ENCODE measurements around the gene CTXND2. TPM values are rescaled to one million over a fixed set of nuclear protein-coding genes. Genes with fewer than 3 reads are reported as not detected.
"Not testable (repeated sequence)": the region's sequence is repeated elsewhere in the genome, so short reads cannot be mapped to it uniquely, and the experiment has no call there.

Gene CTXND2
- total RNA-seq, 1 donor from 2014 or later = not detected

- Histone ChIP-seq H3K4me3 (ENCODE audit: low read depth, low read length) (no peak overlapping the region), H3K36me3 (ENCODE audit: control insufficient read depth, insufficient read depth, low read length) (no peaks in the 10 kb centered on the region), H3K27me3 (ENCODE audit: control insufficient read depth, insufficient read depth, low read length) (no peaks in the 10 kb centered on the region)
- TF ChIP-seq CTCF (IDR thresholded peaks at IDR 0.05; ENCODE audit: insufficient read depth, low read length, poor library complexity, severe bottlenecking) = no peak
- no peak for DNase-seq (ENCODE audit: low read depth)
Observed at GRCh38 chr1:150888727-150889126, 1.8 kb downstream of the CTXND2 start.

GRCh38 chr1:150890033-150890416 lies 3.1 kb downstream of the CTXND2 start:
- H3K4me3 ChIP-seq (ENCODE audit: low read depth, low read length) = no peak overlapping the region
- no peak for DNase-seq (ENCODE audit: low read depth)
- TF ChIP-seq CTCF (IDR thresholded peaks at IDR 0.05; ENCODE audit: insufficient read depth, low read length, poor library complexity, severe bottlenecking) = no peak
- no peaks in the 10 kb centered on the region for H3K36me3 ChIP-seq (ENCODE audit: control insufficient read depth, insufficient read depth, low read length)
- H3K27me3 ChIP-seq (ENCODE audit: control insufficient read depth, insufficient read depth, low read length) = no peaks in the 10 kb centered on the region

GRCh38 chr1:150893336-150893913 lies 6.5 kb downstream of the CTXND2 start:
- no peak overlapping the region for H3K4me3 ChIP-seq (ENCODE audit: low read depth, low read length)
- no peak for DNase-seq (ENCODE audit: low read depth)

GRCh38 chr1:150895618-150896017 lies 8.7 kb downstream of the CTXND2 start:
- H3K27me3 ChIP-seq (ENCODE audit: control insufficient read depth, insufficient read depth, low read length) = no peaks in the 10 kb centered on the region
- no peaks in the 10 kb centered on the region for H3K36me3 ChIP-seq (ENCODE audit: control insufficient read depth, insufficient read depth, low read length)
- DNase-seq (ENCODE audit: low read depth) = no peak
- no peak for TF ChIP-seq CTCF (IDR thresholded peaks at IDR 0.05; ENCODE audit: insufficient read depth, low read length, poor library complexity, severe bottlenecking)
- no peak overlapping the region for H3K4me3 ChIP-seq (ENCODE audit: low read depth, low read length)

More at GRCh38 chr1:150893336-150893913, 6.5 kb downstream of the CTXND2 start:
- Histone ChIP-seq H3K27me3 (ENCODE audit: control insufficient read depth, insufficient read depth, low read length) (no peaks in the 10 kb centered on the region), H3K36me3 (ENCODE audit: control insufficient read depth, insufficient read depth, low read length) (no peaks in the 10 kb centered on the region)
- no peak for TF ChIP-seq CTCF (IDR thresholded peaks at IDR 0.05; ENCODE audit: insufficient read depth, low read length, poor library complexity, severe bottlenecking)

GRCh38 chr1:150899795-150900194 lies 12.9 kb downstream of the CTXND2 start:
- not testable (repeated sequence) for DNase-seq (ENCODE audit: low read depth); H3K27me3 ChIP-seq (ENCODE audit: control insufficient read depth, insufficient read depth, low read length); H3K36me3 ChIP-seq (ENCODE audit: control insufficient read depth, insufficient read depth, low read length); H3K4me3 ChIP-seq (ENCODE audit: low read depth, low read length)

GRCh38 chr1:150902346-150902745 lies 15.4 kb downstream of the CTXND2 start:
- no peaks in the 10 kb centered on the region for H3K27me3 ChIP-seq (ENCODE audit: control insufficient read depth, insufficient read depth, low read length)
- no peak overlapping the region for H3K4me3 ChIP-seq (ENCODE audit: low read depth, low read length)
- no peak for DNase-seq (ENCODE audit: low read depth)
- no peaks in the 10 kb centered on the region for H3K36me3 ChIP-seq (ENCODE audit: control insufficient read depth, insufficient read depth, low read length)
- TF ChIP-seq CTCF (IDR thresholded peaks at IDR 0.05; ENCODE audit: insufficient read depth, low read length, poor library complexity, severe bottlenecking) = no peak
